GM18508 (cell line): Measurements from ENCODE around the gene SPOCK1.

Experiments used
- ATAC-seq: cut with Tn5 transposase; IDR thresholded peaks from one replicate; pipeline ENCODE4 v1.9.1; 2021; ENCODE audit warnings: moderate number of reproducible peaks; ENCODE audit not compliant: insufficient read depth, unreplicated experiment

SPOCK1 gene

GRCh38 chr5:137186759-137187461 is 312.2 kb downstream of the SPOCK1 start:
- no peak for ATAC-seq

- ATAC-seq, result no peak
Observed at GRCh38 chr5:137185193-137185592, 313.9 kb downstream of the SPOCK1 start.

GRCh38 chr5:137184734-137185133 is 314.4 kb downstream of the SPOCK1 start:
- ATAC-seq, result no peak

GRCh38 chr5:137182576-137182975 is 316.6 kb downstream of the SPOCK1 start:
- ATAC-seq, result no peak

GRCh38 chr5:137181667-137182066 is 317.5 kb downstream of the SPOCK1 start:
- no peak for ATAC-seq

GRCh38 chr5:137179203-137179602 is 319.9 kb downstream of the SPOCK1 start:
- no peak for ATAC-seq

- no peak for ATAC-seq
Observed at GRCh38 chr5:137176609-137177008, 322.5 kb downstream of the SPOCK1 start.

- no peak for ATAC-seq
Observed at GRCh38 chr5:137176126-137176525, 323.0 kb downstream of the SPOCK1 start.

- ATAC-seq, result no peak
Observed at GRCh38 chr5:137174196-137174595, 324.9 kb downstream of the SPOCK1 start.

- no peak for ATAC-seq
Observed at GRCh38 chr5:137172258-137172657, 326.9 kb downstream of the SPOCK1 start.

- ATAC-seq, result no peak
Observed at GRCh38 chr5:137167187-137167586, 331.9 kb downstream of the SPOCK1 start.

GRCh38 chr5:137164961-137165360 is 334.2 kb downstream of the SPOCK1 start:
- ATAC-seq, result no peak

GRCh38 chr5:137164536-137164935 is 334.6 kb downstream of the SPOCK1 start:
- no peak for ATAC-seq

GRCh38 chr5:137158691-137159090 is 340.4 kb downstream of the SPOCK1 start:
- ATAC-seq, result no peak

GRCh38 chr5:137156180-137156579 is 342.9 kb downstream of the SPOCK1 start:
- ATAC-seq, result no peak

GRCh38 chr5:137155261-137156000 is 343.7 kb downstream of the SPOCK1 start:
- no peak for ATAC-seq

GRCh38 chr5:137152616-137153015 is 346.5 kb downstream of the SPOCK1 start:
- no peak for ATAC-seq

GRCh38 chr5:137148655-137149054 is 350.5 kb downstream of the SPOCK1 start:
- no peak for ATAC-seq

- no peak for ATAC-seq
Observed at GRCh38 chr5:137148159-137148558, 351.0 kb downstream of the SPOCK1 start.

GRCh38 chr5:137147346-137147745 is 351.8 kb downstream of the SPOCK1 start:
- ATAC-seq, result no peak

GRCh38 chr5:137146402-137146890 is 352.7 kb downstream of the SPOCK1 start:
- no peak for ATAC-seq

- no peak for ATAC-seq
Observed at GRCh38 chr5:137145721-137146120, 353.4 kb downstream of the SPOCK1 start.
